Subcutaneous abdominal adipose tissue (tissue), 5 donors: ENCODE data around the gene HOXB3.

Source experiments
- H3K27ac ChIP-seq: one replicate; pipeline ENCODE4 v1.7.0; 2013; ENCODE audit warnings: low read depth, mild to moderate bottlenecking, inconsistent platforms, low read length, moderate library complexity
- H3K27me3 ChIP-seq, 5 donors: one replicate each; pipeline ENCODE4 v1.7.0; 2013; ENCODE audit warnings: low read length in 5 of 5, inconsistent platforms in 1 of 5; ENCODE audit not compliant: control insufficient read depth in 5 of 5, insufficient read depth in 4 of 5
- H3K36me3 ChIP-seq, 5 donors: one replicate each; pipeline ENCODE4 v1.7.0; 2013; ENCODE audit warnings: low read length in 5 of 5; ENCODE audit not compliant: control insufficient read depth in 5 of 5, insufficient read depth in 5 of 5
- H3K4me1 ChIP-seq, 5 donors: one replicate each; pipeline ENCODE4 v1.7.0; 2013; ENCODE audit warnings: low read length in 5 of 5, mild to moderate bottlenecking in 3 of 5, moderate library complexity in 1 of 5; ENCODE audit not compliant: control insufficient read depth in 5 of 5, insufficient read depth in 5 of 5
- H3K4me3 ChIP-seq, 5 donors: one replicate each; pipeline ENCODE4 v1.7.0; 2013; ENCODE audit warnings: low read length in 5 of 5, low read depth in 1 of 5
- H3K9ac ChIP-seq, 5 donors: one replicate each; pipeline ENCODE4 v1.7.0; 2013; ENCODE audit warnings: low read length in 5 of 5, mild to moderate bottlenecking in 4 of 5, moderate library complexity in 3 of 5
- H3K9me3 ChIP-seq, 5 donors: one replicate each; pipeline ENCODE4 v1.7.0; 2013; ENCODE audit warnings: low read length in 5 of 5; ENCODE audit not compliant: control insufficient read depth in 5 of 5
- donor health status: healthy.
- donor health status: healthy.
- donor health status: healthy.
- donor health status: healthy.
- donor health status: healthy.

The HOXB3 gene

GRCh38 chr17:48577330-48577945 is 12.6 kb downstream of the HOXB3 start:
- Histone ChIP-seq H3K9ac (peak overlapping the region; percentile 58 to 79 (median 75)), H3K27ac (peak overlapping the region; percentile 88), H3K36me3 (peaks cover 0 to 6% (median 0%) of the 10 kb centered on the region in 5 donors), H3K27me3 (no peaks in the 10 kb centered on the region), H3K4me3 (peak overlapping the region; percentile 66 to 82 (median 69)), H3K9me3 (no peaks in the 10 kb centered on the region), H3K4me1 (peaks cover 11 to 85% (median 82%) of the 10 kb centered on the region in 5 donors)

DNA sequence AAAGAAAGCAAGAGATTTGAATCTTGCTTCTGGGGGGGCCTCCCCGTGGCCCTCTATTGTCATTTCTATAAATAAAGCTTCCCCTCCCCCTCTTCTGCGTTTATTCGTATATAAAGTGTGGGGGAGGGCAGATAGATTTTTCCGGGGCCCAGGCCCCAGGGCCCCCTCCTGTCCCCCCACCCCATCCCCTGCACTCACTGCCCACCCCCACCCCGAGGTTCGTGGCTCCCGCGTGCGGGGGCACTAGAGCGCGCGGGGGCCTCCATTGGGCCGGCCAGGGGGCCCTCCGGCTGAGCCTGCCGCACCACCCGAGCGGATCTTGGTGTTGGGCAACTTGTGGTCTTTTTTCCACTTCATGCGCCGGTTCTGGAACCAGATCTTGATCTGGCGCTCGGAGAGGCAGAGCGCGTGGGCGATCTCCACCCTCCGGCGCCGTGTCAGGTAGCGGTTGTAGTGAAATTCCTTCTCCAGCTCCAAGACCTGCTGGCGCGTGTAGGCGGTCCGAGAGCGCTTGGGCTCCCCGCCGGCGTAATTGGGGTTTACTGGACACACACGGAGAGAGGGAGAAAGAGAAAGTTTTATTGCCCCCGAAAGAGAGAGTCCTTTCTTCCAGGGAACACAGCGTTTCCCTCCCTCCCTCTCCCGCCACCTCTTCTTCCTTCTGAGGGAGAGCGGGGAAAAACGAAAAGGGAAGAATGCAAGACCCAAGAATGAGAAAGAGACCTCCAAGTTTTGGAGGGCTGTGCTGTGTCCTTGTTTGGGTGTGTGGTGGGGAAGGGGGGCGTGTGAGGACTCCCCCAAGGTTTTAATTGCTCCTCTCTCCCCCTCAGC is 13.3 kb downstream of the HOXB3 start:
- peak overlapping the region; percentile 20 to 79 (median 75) for H3K9ac ChIP-seq
- H3K4me3 ChIP-seq: peak overlapping the region; percentile 66 to 82 (median 69)
- H3K27ac ChIP-seq: peak overlapping the region; percentile 88
- H3K36me3 ChIP-seq: peaks cover 0 to 6% (median 0%) of the 10 kb centered on the region in 5 donors
- H3K9me3 ChIP-seq: no peaks in the 10 kb centered on the region
- peaks cover 13 to 86% (median 82%) of the 10 kb centered on the region in 5 donors for H3K4me1 ChIP-seq
- H3K27me3 ChIP-seq: no peaks in the 10 kb centered on the region

GRCh38 chr17:48575673-48576478 is 14.2 kb downstream of the HOXB3 start:
- Histone ChIP-seq H3K36me3 (peaks cover 0 to 6% (median 0%) of the 10 kb centered on the region in 5 donors), H3K9ac (peak overlapping the region in 3 of 5 donors; percentile 67 to 68 (median 68)), H3K9me3 (no peaks in the 10 kb centered on the region), H3K4me1 (peaks cover 9 to 86% (median 82%) of the 10 kb centered on the region in 5 donors), H3K27me3 (no peaks in the 10 kb centered on the region), H3K27ac (peak overlapping the region; percentile 91), H3K4me3 (peak overlapping the region; percentile 31 to 61 (median 44))

DNA sequence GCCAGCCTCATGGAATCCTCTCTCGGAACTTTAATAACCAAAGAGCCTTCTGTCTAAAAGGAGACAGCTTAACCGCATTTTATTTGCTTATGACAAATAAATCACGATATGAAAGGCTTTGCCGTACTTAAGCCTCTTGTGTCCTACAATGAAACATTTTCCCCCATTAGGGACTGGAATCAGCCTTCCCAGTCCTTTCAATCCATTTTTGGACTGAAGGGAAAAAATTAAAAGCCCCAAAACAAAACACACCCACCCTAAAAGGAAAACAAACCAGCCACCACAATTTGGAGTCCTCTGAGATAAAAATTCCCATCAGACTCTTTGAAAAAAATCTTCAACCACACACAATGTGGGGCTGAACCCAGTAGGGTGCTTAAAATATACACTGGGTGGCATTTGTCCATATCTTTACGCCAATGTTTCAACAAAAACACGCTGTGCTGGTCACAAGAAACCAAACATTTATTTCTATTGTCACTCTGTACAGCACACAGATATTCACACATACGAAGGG is 14.9 kb downstream of the HOXB3 start:
- no peaks in the 10 kb centered on the region for H3K9me3 ChIP-seq
- peaks cover 9 to 86% (median 81%) of the 10 kb centered on the region in 5 donors for H3K4me1 ChIP-seq
- H3K4me3 ChIP-seq: peak overlapping the region in 1 of 5 donors; percentile 32
- H3K27ac ChIP-seq: peak overlapping the region; percentile 91
- peak overlapping the region in 1 of 5 donors; percentile 68 for H3K9ac ChIP-seq
- H3K36me3 ChIP-seq: peaks cover 0 to 6% (median 0%) of the 10 kb centered on the region in 5 donors
- H3K27me3 ChIP-seq: no peaks in the 10 kb centered on the region

GRCh38 chr17:48574505-48575065 is 15.5 kb downstream of the HOXB3 start:
- Histone ChIP-seq H3K4me3 (peak overlapping the region in 1 of 5 donors; percentile 32), H3K9ac (peak overlapping the region in 1 of 5 donors; percentile 68), H3K9me3 (no peaks in the 10 kb centered on the region), H3K36me3 (peaks cover 0 to 6% (median 0%) of the 10 kb centered on the region in 5 donors), H3K4me1 (peaks cover 11 to 89% (median 80%) of the 10 kb centered on the region in 5 donors), H3K27me3 (no peaks in the 10 kb centered on the region), H3K27ac (peak overlapping the region; percentile 91)

- H3K9me3 ChIP-seq: no peaks in the 10 kb centered on the region
- peak overlapping the region in 4 of 5 donors; percentile 43 to 80 (median 61) for H3K9ac ChIP-seq
- H3K36me3 ChIP-seq: peaks cover 0 to 6% (median 0%) of the 10 kb centered on the region in 5 donors
- peak overlapping the region; percentile 91 for H3K27ac ChIP-seq
- peaks cover 10 to 96% (median 89%) of the 10 kb centered on the region in 5 donors for H3K4me1 ChIP-seq
- H3K27me3 ChIP-seq: no peaks in the 10 kb centered on the region
- H3K4me3 ChIP-seq: peak overlapping the region in 1 of 5 donors; percentile 1
Measured at GRCh38 chr17:48571826-48572417, 18.1 kb downstream of the HOXB3 start.

- Histone ChIP-seq H3K27me3 (no peaks in the 10 kb centered on the region), H3K4me3 (peak overlapping the region; percentile 1 to 53 (median 41)), H3K36me3 (peaks cover 0 to 6% (median 0%) of the 10 kb centered on the region in 5 donors), H3K9ac (peak overlapping the region; percentile 31 to 81 (median 69)), H3K9me3 (no peaks in the 10 kb centered on the region), H3K4me1 (peaks cover 10 to 94% (median 87%) of the 10 kb centered on the region in 5 donors), H3K27ac (peak overlapping the region; percentile 91)
Measured at GRCh38 chr17:48571024-48571818, 18.8 kb downstream of the HOXB3 start.

DNA sequence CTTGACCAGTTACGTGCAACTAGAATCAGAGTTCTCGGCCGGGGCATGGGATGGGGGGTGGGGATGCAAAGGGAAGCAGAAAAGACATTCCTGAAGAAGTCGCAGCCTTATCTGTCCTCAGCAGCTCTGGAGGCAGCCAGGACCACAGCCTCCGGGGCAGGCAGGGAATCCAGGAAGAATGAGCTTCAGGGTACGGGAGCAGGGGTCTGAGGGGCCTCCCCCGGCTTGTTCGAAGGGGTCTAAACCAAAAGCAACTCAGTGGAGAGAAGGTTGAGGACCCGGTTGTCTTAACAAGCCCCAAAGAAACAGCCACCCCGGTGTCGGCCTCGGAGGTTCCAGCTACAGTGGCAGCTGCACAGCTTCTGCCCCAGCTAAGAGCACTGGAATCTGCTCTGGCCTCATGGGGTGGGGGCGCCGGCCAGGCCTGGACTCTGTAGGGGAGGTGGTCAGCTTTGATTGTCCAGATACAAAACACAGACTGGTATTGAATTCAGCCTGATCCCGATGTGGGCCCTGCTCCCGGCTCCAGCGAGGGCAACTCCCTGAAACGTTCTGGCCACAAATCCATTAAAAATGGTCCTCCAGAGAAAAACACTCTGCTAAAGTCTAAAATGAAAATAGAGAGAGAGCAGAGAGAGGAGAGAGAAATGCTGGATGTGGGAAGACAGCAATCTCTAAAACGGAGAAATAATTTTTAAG is 19.6 kb downstream of the HOXB3 start:
- H3K4me1 ChIP-seq: peaks cover 10 to 93% (median 86%) of the 10 kb centered on the region in 5 donors
- H3K9ac ChIP-seq: peak overlapping the region; percentile 31 to 81 (median 69)
- H3K27me3 ChIP-seq: no peaks in the 10 kb centered on the region
- H3K9me3 ChIP-seq: no peaks in the 10 kb centered on the region
- H3K36me3 ChIP-seq: peaks cover 0 to 6% (median 0%) of the 10 kb centered on the region in 5 donors
- H3K27ac ChIP-seq: peak overlapping the region; percentile 91
- H3K4me3 ChIP-seq: peak overlapping the region; percentile 1 to 53 (median 41)
